Measurements from ENCODE around the gene SRGAP3.

- no peak for TF ChIP-seq EP300 (IDR thresholded peaks at IDR 0.05)
- TF ChIP-seq, protein P1, sequence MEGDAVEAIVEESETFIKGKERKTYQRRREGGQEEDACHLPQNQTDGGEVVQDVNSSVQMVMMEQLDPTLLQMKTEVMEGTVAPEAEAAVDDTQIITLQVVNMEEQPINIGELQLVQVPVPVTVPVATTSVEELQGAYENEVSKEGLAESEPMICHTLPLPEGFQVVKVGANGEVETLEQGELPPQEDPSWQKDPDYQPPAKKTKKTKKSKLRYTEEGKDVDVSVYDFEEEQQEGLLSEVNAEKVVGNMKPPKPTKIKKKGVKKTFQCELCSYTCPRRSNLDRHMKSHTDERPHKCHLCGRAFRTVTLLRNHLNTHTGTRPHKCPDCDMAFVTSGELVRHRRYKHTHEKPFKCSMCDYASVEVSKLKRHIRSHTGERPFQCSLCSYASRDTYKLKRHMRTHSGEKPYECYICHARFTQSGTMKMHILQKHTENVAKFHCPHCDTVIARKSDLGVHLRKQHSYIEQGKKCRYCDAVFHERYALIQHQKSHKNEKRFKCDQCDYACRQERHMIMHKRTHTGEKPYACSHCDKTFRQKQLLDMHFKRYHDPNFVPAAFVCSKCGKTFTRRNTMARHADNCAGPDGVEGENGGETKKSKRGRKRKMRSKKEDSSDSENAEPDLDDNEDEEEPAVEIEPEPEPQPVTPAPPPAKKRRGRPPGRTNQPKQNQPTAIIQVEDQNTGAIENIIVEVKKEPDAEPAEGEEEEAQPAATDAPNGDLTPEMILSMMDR (IDR thresholded peaks at IDR 0.05), result no peak
- TF ChIP-seq POLR2AphosphoS5 (IDR thresholded peaks at IDR 0.05), result no peak
These were observed 76.0 kb downstream of the SRGAP3 start for GRCh38 chr3:9173445-9173844.

Data from gastroesophageal sphincter (tissue), 3 donors.